Caco-2 (cell line): ENCODE results near the gene PSTPIP1. TPM values are rescaled to one million over a fixed set of nuclear protein-coding genes. Genes with fewer than 3 reads are reported as not detected.

ENCODE experiments used
- BruUV-seq: library from RNA; stranded (reverse); fragments of 400-500 nt; replicated peaks from 2 replicates; lab custom pipeline; 2021; lab: Mats Ljungman, UMichigan
- CTCF ChIA-PET: fragments of 300-600 bp; sonication (Branson Sonifier 250); formaldehyde crosslinking; loops from one replicate; lab custom pipeline; 2022; ENCODE audit warnings: antibody characterized with exemption; lab: Charles Lee
- POLR2A ChIA-PET: fragments of 300-600 bp; sonication (Branson Sonifier 250); formaldehyde crosslinking; loops from one replicate; lab custom pipeline; 2022; ENCODE audit warnings: antibody characterized with exemption; lab: Charles Lee
- DNase-seq, 2 experiments: peaks; one replicate each; pipeline versions ENCODE4 v3.0.0 to v3.0.0-alpha.2; 2020 to 2022
- H3K27me3 ChIP-seq: replicated peaks from 2 replicates; pipeline ENCODE4 v1.6.0; 2011; ENCODE audit warnings: low read length; ENCODE audit not compliant: control insufficient read depth, insufficient read depth
- H3K36me3 ChIP-seq: 2 replicates; pipeline ENCODE4 v1.5.1; 2011; ENCODE audit warnings: low read length; ENCODE audit not compliant: control insufficient read depth, insufficient read depth
- H3K4me1 ChIP-seq: fragments of 250-450 bp; sonication (Bioruptor Pico); 2 replicates; pipeline ENCODE4 v1.5.1; 2020; ENCODE audit warnings: mild to moderate bottlenecking
- H3K4me3 ChIP-seq: 2 replicates; pipeline ENCODE4 v1.5.1; 2011; ENCODE audit warnings: low read depth, mild to moderate bottlenecking, control low read depth, low read length
- H3K9me3 ChIP-seq: fragments of 250-450 bp; sonication (Bioruptor Pico); 2 replicates; pipeline ENCODE4 v1.5.1; 2020; ENCODE audit warnings: mild to moderate bottlenecking, moderate library complexity
- H3K27ac Mint-ChIP-seq: one replicate; pipeline ENCODE4 v1.8.0; 2022; ENCODE audit warnings: mixed read lengths; ENCODE audit not compliant: unreplicated experiment
- H3K27me3 Mint-ChIP-seq: one replicate; pipeline ENCODE4 v1.8.0; 2022; ENCODE audit warnings: mixed read lengths; ENCODE audit not compliant: insufficient read depth, unreplicated experiment
- H3K36me3 Mint-ChIP-seq: one replicate; pipeline ENCODE4 v1.8.0; 2022; ENCODE audit warnings: mild to moderate bottlenecking, mixed read lengths; ENCODE audit not compliant: insufficient read depth, unreplicated experiment
- H3K4me1 Mint-ChIP-seq: one replicate; pipeline ENCODE4 v1.8.0; 2022; ENCODE audit warnings: low read depth, mixed read lengths; ENCODE audit not compliant: unreplicated experiment
- H3K4me3 Mint-ChIP-seq: one replicate; pipeline ENCODE4 v1.8.0; 2022; ENCODE audit warnings: mild to moderate bottlenecking, moderate library complexity, mixed read lengths; ENCODE audit not compliant: unreplicated experiment
- H3K9me3 Mint-ChIP-seq: one replicate; pipeline ENCODE4 v1.8.0; 2022; ENCODE audit warnings: mixed read lengths; ENCODE audit not compliant: unreplicated experiment
- intact Hi-C: fragments of 100-400 bp; cut with micrococcal nuclease; formaldehyde crosslinking; loops from one replicate; pipeline ENCODE4 v1.10.0; 2022; ENCODE audit not compliant: unreplicated experiment
- total RNA-seq: library from RNA; stranded (reverse); gene quantifications from 2 replicates; pipeline ENCODE4 v1.2.3, GENCODE V29; 2022
- TF ChIP-seq, protein P1 (sequence below), 2 experiments: fragments of 200-600 bp in 1 of 2; IDR thresholded peaks; 1 replicate in 1 of 2; 2 replicates in 1 of 2; pipeline versions ENCODE4 v1.5.1 to v1.8.0; 2011 to 2022; ENCODE audit warnings: antibody characterized with exemption in 1 of 2, control low read depth in 1 of 2, inconsistent platforms in 1 of 2, low read depth in 1 of 2, low read length in 1 of 2, mild to moderate bottlenecking in 1 of 2, moderate library complexity in 1 of 2; ENCODE audit not compliant: insufficient read depth in 1 of 2, severe bottlenecking in 1 of 2, unreplicated experiment in 1 of 2

Gene PSTPIP1
- total RNA-seq, 1 experiment from 2014 or later: not detected

DNA sequence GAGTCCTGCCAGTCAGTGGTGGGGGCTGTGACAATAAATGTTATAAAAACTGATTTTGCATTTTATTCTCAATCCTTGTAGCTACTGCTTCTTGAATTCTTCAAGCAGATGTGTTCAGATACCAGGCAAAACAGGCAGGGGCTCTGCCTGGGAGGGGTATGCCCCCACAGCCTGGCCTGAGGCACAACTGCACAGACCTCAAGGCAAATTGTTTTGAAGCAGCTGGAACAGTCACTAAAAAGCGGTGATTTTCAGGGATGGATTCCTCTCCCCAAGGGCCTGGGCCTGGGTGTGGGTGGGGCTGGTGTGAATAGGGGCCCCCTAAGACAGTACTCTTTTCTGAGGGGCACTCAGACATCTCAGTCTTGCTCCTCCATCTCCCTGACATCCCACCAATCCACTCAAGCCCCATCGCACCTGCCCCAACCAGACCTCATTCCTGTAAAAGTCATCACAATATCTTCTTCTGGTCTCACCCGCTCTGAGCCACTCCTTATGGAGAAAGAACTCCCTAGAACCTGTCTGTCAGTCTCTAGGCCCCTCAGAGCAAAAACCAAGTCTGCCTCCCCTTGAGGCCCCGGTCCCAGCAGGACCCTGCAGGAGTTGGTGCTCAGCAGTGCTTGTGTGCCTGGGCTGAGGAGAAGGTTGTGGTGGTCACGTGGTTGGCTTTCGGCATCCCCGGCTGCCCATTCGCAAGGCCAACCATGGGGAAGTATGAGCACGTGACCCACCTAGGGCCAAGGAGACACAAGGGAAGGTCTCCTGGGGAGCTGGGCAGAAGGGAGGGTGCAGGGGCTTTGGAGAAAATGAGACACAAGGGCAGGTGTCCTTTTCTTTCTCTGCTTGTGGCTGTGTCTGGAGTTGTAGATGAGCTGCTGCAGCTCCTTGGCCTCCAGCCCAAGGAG lies 2.9 kb upstream of the PSTPIP1 start:
- no peaks in the 10 kb centered on the region for H3K36me3 ChIP-seq
- ChIA-PET CTCF (no interaction called here), POLR2A (no interaction called here)
- no peaks in the 10 kb centered on the region for H3K4me1 ChIP-seq
- H3K9me3 Mint-ChIP-seq: no peaks in the 10 kb centered on the region
- H3K36me3 Mint-ChIP-seq: no peaks in the 10 kb centered on the region
- H3K27me3 ChIP-seq: no peaks in the 10 kb centered on the region
- peak overlapping the region; percentile 59 for H3K27ac Mint-ChIP-seq
- no peaks in the 10 kb centered on the region for H3K4me1 Mint-ChIP-seq
- DNase-seq: no peak
- BruUV-seq: no TSS peak
- TF ChIP-seq, protein P1, sequence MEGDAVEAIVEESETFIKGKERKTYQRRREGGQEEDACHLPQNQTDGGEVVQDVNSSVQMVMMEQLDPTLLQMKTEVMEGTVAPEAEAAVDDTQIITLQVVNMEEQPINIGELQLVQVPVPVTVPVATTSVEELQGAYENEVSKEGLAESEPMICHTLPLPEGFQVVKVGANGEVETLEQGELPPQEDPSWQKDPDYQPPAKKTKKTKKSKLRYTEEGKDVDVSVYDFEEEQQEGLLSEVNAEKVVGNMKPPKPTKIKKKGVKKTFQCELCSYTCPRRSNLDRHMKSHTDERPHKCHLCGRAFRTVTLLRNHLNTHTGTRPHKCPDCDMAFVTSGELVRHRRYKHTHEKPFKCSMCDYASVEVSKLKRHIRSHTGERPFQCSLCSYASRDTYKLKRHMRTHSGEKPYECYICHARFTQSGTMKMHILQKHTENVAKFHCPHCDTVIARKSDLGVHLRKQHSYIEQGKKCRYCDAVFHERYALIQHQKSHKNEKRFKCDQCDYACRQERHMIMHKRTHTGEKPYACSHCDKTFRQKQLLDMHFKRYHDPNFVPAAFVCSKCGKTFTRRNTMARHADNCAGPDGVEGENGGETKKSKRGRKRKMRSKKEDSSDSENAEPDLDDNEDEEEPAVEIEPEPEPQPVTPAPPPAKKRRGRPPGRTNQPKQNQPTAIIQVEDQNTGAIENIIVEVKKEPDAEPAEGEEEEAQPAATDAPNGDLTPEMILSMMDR (IDR thresholded peaks at IDR 0.05; ENCODE audit: insufficient read depth in 1 of 2, low read depth in 1 of 2, low read length in 1 of 2, severe bottlenecking in 1 of 2, unreplicated experiment in 1 of 2): no peak
- intact Hi-C loops: no loop called here
- H3K4me3 ChIP-seq: no peak overlapping the region
- no peaks in the 10 kb centered on the region for H3K9me3 ChIP-seq
- no peak overlapping the region for H3K4me3 Mint-ChIP-seq
- no peaks in the 10 kb centered on the region for H3K27me3 Mint-ChIP-seq

DNA sequence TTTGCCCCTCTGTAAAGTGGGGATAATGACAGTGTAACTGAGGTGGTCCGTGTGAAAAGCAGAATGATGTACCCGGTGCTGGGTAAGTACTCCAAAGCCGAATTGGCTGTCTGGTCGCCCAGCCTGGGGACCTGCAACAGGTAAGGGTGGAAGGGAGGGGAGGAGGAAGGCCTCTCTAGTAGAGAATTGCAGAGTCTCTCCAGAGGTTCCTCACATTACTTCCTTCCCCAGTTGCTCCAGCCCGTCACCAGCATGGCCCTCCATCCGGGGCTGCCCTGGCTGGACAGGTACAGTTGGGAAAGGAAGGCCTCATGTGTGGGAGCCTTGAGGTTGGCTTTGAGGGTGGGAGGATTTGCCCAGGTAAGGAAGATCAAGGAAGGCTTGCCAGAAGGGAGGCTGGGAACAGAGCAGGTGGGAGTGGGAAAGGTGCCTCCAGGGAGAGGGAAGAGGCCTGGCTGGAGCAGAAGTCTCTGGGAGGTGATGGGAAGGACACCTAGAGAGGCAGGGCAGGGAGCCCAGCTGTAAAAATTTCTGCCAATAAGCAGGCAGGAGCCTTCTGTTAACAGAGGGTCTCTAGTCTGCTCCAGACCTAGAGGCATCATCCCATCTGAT lies 1.7 kb upstream of the PSTPIP1 start:
- no peaks in the 10 kb centered on the region for H3K4me1 ChIP-seq
- no peaks in the 10 kb centered on the region for H3K9me3 ChIP-seq
- ChIA-PET CTCF (no interaction called here), POLR2A (no interaction called here)
- Mint-ChIP-seq H3K36me3 (no peaks in the 10 kb centered on the region), H3K4me1 (no peaks in the 10 kb centered on the region), H3K4me3 (no peak overlapping the region), H3K27ac (no peak overlapping the region), H3K27me3 (no peaks in the 10 kb centered on the region), H3K9me3 (no peaks in the 10 kb centered on the region)
- BruUV-seq: no TSS peak
- intact Hi-C loops: no loop called here
- H3K36me3 ChIP-seq: no peaks in the 10 kb centered on the region
- no peak overlapping the region for H3K4me3 ChIP-seq
- no peak for DNase-seq
- TF ChIP-seq, protein P1 (IDR thresholded peaks at IDR 0.05; ENCODE audit: insufficient read depth in 1 of 2, low read depth in 1 of 2, low read length in 1 of 2, severe bottlenecking in 1 of 2, unreplicated experiment in 1 of 2): no peak
- no peaks in the 10 kb centered on the region for H3K27me3 ChIP-seq

DNA sequence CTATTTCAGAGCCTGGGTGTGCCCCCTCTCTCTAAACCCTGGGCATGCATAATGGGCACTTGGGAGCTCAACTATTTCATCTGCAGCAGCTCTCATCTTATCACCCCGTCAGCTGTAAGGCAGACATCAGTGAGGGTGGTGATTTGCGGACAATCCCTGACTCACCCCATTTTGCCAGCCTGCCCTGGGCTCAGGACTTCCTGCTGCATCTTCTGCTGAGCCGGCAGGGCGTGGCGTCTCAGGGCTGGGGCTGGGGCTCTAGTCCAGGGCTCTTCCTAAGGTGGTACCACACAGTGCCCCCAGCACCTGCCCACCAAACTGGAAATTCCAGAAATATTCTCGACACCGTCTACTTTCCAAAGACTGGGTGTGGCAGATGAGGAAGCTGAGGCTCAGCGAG lies 925 bp upstream of the PSTPIP1 start:
- Histone ChIP-seq H3K4me3 (no peak overlapping the region), H3K27me3 (no peaks in the 10 kb centered on the region), H3K4me1 (no peaks in the 10 kb centered on the region), H3K9me3 (no peaks in the 10 kb centered on the region), H3K36me3 (no peaks in the 10 kb centered on the region)
- no TSS peak for BruUV-seq
- H3K4me1 Mint-ChIP-seq: no peaks in the 10 kb centered on the region
- H3K4me3 Mint-ChIP-seq: no peak overlapping the region
- ChIA-PET POLR2A (no interaction called here), CTCF (no interaction called here)
- H3K36me3 Mint-ChIP-seq: no peaks in the 10 kb centered on the region
- DNase-seq: no peak
- no peak overlapping the region for H3K27ac Mint-ChIP-seq
- TF ChIP-seq, protein P1 (IDR thresholded peaks at IDR 0.05; ENCODE audit: insufficient read depth in 1 of 2, low read depth in 1 of 2, low read length in 1 of 2, severe bottlenecking in 1 of 2, unreplicated experiment in 1 of 2): no peak
- H3K27me3 Mint-ChIP-seq: no peaks in the 10 kb centered on the region
- no peaks in the 10 kb centered on the region for H3K9me3 Mint-ChIP-seq
- intact Hi-C loops: no loop called here
